HG02759 (cell line): Measurements from ENCODE around the gene C4orf46.
A peak's percentile ranks its signal among the peaks of the same experiment; 100 is the strongest.
"Not testable (repeated sequence)": the region's sequence is repeated elsewhere in the genome, so short reads cannot be mapped to it uniquely, and the experiment has no call there.

Experiments used
- ATAC-seq: cut with Tn5 transposase; IDR thresholded peaks from one replicate; pipeline ENCODE4 v1.9.1; 2021; ENCODE audit warnings: mild to moderate bottlenecking, moderate library complexity; ENCODE audit not compliant: unreplicated experiment

The C4orf46 gene

GRCh38 chr4:158671665-158671914 is at the start of gene C4orf46:
C4orf46 (minus strand) TSS chr4:158671887; CDS start chr4:158671801, 86 bp downstream.
- ATAC-seq = no peak

- ATAC-seq = no peak
Observed at GRCh38 chr4:158715802-158716201, 44.1 kb upstream of the C4orf46 start.

- no peak for ATAC-seq
Observed at GRCh38 chr4:158714937-158715336, 43.2 kb upstream of the C4orf46 start.

GRCh38 chr4:158712622-158713021 is 40.9 kb upstream of the C4orf46 start:
- not testable (repeated sequence) for ATAC-seq

- ATAC-seq = no peak
Observed at GRCh38 chr4:158710814-158711213, 39.1 kb upstream of the C4orf46 start.

- no peak for ATAC-seq
Observed at GRCh38 chr4:158704274-158704673, 32.6 kb upstream of the C4orf46 start.

- ATAC-seq = no peak
Observed at GRCh38 chr4:158688813-158689212, 17.1 kb upstream of the C4orf46 start.

- ATAC-seq = no peak
Observed at GRCh38 chr4:158682066-158682465, 10.4 kb upstream of the C4orf46 start.

GRCh38 chr4:158681629-158682028 is 9.9 kb upstream of the C4orf46 start:
- ATAC-seq = no peak

- no peak for ATAC-seq
Observed at GRCh38 chr4:158678767-158679166, 7.1 kb upstream of the C4orf46 start.

GRCh38 chr4:158676076-158676475 is 4.4 kb upstream of the C4orf46 start:
- ATAC-seq = no peak

GRCh38 chr4:158673633-158674032 is 1.9 kb upstream of the C4orf46 start:
- ATAC-seq = no peak

GRCh38 chr4:158671915-158672806 is 474 bp upstream of the C4orf46 start, which contains the start of gene ETFDH:
ETFDH (plus strand) TSS chr4:158672296; CDS start chr4:158672457, 161 bp downstream.
- peak; percentile 81 for ATAC-seq

GRCh38 chr4:158670975-158671664 is 567 bp downstream of the C4orf46 start:
- ATAC-seq = peak; percentile 33

GRCh38 chr4:158669310-158669709 is 2.4 kb downstream of the C4orf46 start:
- ATAC-seq = no peak

GRCh38 chr4:158667651-158668198 is 4.0 kb downstream of the C4orf46 start:
- ATAC-seq = no peak

GRCh38 chr4:158666892-158667291 is 4.8 kb downstream of the C4orf46 start:
- ATAC-seq = no peak

- ATAC-seq = no peak
Observed at GRCh38 chr4:158664806-158665205, 6.9 kb downstream of the C4orf46 start.

- ATAC-seq = not testable (repeated sequence)
Observed at GRCh38 chr4:158663707-158664625, 7.7 kb downstream of the C4orf46 start.

GRCh38 chr4:158663255-158663654 is 8.4 kb downstream of the C4orf46 start:
- not testable (repeated sequence) for ATAC-seq

- ATAC-seq = no peak
Observed at GRCh38 chr4:158657291-158657690, 14.4 kb downstream of the C4orf46 start.
